HG03457 (cell line): ENCODE results near the gene TFEB.
"Not testable (repeated sequence)": the region's sequence is repeated elsewhere in the genome, so short reads cannot be mapped to it uniquely, and the experiment has no call there.

Experiments
- ATAC-seq: cut with Tn5 transposase; IDR thresholded peaks from one replicate; pipeline ENCODE4 v1.9.1; 2021; ENCODE audit warnings: moderate number of reproducible peaks; ENCODE audit not compliant: unreplicated experiment

The TFEB gene

GRCh38 chr6:41766043-41766664 is 30.7 kb upstream of the TFEB start:
- ATAC-seq = not testable (repeated sequence)

DNA sequence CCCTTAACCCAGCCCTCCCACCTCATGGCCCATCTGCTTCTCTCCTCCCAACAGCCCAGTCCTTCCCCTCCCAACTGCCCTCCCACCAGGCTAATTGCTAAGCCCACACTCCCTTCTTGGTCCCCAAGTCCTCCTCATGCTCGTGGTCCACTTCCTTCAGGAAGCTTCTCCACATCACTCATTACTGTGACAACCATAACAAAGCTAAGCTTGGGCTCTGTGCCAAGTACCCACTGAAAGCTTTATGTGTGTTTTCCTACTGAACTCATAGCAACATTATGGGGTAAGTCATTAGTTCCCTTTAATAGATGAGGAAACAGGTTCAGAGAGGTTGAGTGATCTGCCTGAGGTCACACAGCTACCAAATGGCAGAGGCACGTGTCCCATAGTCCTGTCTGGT is 28.1 kb upstream of the TFEB start:
- no peak for ATAC-seq

DNA sequence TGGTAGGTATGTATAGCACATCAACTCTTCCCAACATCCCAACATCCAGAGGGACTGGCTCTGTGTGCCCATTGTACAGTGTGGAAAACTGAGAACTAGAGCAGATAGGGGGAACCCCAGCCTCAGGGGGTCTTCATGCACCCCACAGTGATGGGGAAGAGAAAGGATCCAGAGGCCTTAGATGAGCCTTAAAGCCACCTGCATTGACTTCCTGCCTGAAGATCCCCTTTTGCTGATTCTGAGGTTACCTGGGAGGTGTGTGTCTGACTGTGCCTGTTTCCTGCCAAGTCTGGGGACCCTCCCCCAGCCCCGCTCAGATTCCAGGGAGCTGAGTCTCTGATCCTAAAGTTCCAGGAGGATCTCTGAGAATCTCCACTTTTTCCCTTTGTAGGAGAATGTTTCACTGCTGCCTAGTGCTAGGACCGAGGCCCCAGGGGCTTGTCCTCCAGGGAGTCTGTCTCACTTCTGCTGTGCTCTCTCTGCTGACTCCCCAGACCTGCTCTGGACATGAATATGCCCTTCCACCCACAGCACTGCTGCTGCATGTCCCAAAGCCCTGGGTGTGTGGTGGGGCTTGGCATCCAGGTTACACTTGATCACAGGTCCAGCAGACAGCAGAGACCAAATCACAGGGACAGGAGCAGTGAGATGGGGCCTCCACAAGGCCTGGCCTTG is 24.6 kb upstream of the TFEB start:
- no peak for ATAC-seq

DNA sequence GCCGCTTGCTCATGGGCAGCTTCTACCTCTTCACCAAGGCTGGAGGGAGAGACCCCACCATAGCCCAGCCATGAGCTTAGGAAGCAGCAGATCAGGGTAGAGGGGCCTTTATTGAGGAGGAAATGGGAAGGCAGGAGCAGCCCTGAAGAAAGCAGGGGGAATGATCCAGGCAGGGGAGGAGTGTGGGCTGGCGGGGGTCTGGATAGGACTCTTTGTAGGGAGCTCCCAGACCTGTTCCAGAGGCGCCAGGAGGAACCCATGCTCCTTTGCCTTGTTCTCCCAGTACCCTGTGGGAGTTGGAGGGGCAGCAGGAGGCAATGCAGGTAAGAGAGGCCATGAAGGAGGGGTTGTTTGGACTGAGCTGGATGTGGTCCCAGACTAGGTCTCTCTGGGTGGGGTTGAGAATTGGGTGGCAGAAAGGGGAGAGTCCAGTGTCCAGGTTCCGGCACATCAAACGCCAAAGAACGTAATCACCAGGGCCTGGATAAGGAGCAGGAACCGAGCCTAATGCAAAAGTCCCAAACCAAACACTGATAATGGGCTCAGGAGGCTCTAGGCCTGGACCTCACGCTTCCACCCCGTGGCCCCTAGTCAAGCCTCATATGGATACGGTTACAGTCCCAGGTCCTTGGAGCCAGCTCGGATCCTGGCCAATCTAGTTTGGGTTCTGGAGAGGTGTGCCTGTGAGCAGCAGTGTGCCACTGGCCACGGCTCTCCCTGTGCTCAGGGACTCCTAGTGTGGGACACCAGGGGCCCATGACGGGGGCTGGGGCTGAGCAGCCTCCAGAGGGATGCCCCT is 23.9 kb upstream of the TFEB start:
- no peak for ATAC-seq

DNA sequence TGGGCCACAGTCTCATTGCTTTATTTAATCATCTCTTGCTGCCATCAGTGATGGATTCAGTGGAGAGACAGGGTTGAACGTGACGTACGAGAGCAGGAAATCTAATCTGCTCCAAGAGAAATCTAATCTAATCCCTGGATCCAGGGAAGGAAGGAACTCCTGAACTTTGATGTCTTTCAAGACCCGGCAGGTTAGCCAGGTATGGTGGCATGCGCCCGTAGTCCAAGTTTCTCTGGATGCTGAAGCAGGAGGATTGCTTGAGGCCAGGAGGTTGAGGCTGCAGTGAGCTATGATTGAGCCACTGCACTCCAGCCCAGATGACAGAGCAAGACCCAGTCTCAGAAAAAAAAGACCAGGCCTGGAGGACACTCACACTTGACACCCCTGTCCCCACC is 23.2 kb upstream of the TFEB start:
- no peak for ATAC-seq

GRCh38 chr6:41757931-41758640 is 22.7 kb upstream of the TFEB start:
- no peak for ATAC-seq

- ATAC-seq = no peak
These were observed 21.9 kb upstream of the TFEB start for GRCh38 chr6:41757271-41757670.

DNA sequence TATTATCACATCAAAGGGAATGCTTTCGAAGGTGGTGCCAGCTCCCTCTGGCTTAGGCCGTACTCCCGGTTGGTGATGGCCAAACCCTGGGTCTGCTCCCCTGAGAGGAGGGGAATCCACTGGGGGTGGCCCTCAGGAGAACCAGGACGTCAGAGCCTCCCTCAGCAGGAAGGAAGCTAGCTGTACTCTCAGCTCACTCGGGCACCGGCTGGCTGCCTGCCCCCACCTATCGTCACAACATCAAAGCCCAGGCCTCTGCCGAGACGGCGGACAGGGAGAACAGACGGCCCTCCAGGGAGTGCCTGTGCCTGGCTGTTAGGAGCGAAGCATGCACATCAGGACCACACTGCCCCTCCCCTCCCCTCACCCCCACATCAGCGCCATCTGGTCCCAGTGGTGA is 20.9 kb upstream of the TFEB start:
- ATAC-seq = no peak

DNA sequence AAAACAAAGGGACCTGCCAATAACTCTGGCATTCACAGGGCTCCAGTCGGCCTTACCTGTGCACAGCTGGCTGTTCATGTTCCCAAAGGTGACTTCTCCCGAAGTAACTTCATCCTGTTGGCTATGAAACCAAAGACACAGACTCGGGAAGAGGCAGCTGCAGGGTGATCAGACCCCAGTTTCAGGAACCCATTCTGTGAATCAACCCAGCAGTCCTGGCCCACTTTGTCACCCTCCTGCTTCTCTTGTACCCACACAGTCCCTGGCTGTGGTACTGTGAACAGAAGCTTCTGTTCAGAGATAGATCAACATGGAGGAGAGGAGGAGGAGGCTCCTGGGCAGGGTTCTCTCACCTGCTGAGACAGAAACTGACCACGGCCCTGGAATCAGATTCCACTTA is 20.5 kb upstream of the TFEB start:
- no peak for ATAC-seq

- no peak for ATAC-seq
These were observed 15.0 kb upstream of the TFEB start for GRCh38 chr6:41750374-41750773.

- ATAC-seq = no peak
These were observed 13.1 kb upstream of the TFEB start for GRCh38 chr6:41748542-41748941.

DNA sequence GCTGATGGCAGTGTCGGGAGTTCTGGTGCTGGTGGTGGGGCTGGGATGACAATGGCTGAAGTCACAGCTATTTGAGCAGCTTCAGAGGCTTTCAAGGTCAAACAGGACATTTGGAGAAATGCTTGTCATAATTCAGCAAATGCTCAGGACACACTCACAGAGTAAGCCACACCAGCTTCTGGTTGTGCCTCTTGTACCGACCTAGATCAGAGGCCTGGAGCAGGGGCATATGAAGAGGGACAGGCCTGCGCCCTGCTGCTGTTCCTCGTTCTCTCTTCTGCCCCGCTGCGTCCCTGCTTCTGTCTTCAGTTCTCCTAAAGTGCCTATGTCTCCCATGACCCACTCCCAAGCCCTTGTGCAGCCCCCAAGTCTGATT is 12.7 kb upstream of the TFEB start:
- no peak for ATAC-seq

DNA sequence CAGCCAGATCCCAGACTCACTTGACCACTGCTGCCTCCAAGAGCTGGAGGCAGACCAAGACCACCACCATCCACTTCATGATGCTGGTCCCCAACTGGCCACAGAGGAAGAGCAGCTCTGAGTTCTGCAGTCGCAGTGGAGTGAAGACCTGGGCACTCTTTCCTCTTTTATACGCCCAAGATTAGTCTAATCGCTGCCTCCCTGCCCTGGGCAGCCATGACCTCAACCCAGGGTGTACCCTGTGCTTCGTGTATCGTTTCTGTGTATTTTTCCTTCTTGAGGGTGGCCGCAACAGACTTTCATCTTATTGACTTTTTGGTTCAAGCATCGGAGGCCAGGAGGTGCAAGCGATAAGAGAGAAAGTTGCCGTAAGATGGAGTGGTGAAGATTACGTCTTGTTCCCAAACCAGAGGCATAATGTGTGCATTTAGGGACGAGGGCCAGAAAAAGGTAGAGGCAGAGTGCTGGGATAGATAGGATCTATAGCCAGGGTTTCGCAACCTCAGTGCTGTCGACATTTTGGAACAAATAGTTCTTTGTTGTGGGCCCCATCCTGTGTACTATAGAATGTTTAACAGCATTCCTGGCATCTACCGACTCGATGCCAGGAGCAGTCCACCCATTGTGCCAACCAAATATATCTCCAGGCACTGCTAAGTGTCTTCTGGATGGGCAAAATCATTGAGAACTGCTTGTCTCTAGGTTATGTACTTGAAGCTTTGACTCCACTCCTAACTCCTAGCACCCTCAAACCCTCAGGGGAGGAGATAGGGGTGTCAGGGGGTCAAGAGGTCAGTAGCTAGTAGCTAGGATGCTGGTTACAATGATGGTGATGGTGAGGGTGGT is 12.1 kb upstream of the TFEB start, which contains the start of gene PGC:
PGC (minus strand) TSS at position 142 of the 846 bp plus-strand sequence; CDS start at position 79, 63 bp downstream.
- ATAC-seq = no peak

DNA sequence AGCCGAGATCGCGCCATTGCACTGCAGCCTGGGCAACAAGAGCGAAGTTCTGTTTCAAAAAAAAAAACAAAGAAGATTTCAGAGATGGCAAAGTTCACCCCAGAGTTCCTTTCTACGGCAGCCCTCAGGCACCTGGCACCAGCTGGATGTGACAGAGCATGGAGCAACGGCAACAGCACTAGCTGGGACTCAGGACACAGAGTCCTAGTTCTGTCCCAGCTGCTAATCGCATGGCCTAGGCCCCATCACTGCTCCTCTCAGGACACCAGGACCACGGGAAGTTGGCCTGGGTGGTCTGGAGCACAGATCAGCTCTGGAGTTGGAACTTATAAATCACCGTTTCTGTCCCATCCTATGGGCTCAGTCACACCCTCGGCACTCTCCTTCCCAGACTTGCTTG is 10.7 kb upstream of the TFEB start:
- no peak for ATAC-seq

DNA sequence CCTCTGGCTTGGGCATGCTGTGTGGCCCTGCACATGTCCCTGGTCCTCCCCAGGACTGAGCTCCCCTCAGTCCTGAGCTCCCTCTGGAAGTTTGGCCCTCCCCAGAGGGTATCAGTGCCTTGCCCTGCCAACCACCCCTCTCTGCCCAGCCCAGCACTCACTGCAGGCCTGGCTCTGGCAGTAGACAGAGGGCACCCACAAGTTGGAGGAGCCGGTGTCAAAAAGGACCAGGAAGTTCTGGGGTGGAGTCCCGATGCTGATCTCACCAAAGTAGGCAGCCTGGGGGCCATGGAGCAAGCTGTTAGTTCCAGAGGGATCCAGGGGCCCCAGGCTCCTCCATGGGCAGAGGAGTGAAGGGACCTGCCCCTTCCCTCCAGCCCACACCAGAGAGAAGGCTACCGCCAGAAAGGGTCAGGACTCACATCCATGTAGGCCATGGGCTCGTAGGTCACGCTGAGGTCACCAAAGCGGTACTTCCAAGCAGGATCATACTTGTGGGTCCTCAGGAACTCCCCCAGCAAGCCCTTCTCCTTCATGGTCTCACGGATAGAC is 8.9 kb upstream of the TFEB start:
- ATAC-seq = no peak

DNA sequence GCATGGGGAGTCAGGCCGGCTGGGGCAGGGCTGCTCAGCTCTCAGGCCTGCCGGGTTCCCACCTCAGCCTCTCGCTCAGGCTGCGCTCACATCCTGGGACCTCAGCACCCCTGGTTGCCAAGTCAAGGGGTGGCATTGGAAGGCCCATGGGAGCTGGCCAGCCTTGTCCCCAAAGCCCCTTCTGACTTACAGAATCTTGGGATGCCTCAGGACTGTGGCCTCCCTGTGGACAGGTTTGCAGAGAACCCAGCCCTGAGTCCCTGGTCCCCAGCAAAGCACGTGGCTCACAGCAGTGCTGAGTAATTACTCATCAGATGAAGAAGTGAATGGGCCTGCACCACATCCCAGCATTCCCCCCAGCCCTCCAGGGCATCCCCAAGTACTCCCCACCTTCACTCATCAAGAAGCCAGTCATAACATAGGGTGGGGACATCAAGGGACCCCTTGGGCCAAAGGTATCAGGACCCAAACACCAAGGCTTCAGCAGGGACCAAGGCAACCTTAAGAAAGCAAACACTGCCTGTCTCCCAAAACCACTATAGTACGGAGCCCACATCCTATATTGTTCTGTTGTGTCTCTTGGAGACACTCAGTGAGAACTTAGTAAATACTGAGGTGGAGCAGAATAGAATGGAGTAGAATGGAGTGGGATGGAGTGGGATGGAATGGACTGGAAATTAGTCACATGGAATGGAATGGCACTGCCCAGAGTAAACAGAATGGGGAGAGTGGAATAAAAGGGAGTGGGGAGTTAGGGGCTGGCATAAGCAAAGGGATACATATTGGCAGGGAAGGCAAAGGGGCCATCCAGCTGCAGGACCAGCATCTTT is 8.2 kb upstream of the TFEB start:
- ATAC-seq = no peak

DNA sequence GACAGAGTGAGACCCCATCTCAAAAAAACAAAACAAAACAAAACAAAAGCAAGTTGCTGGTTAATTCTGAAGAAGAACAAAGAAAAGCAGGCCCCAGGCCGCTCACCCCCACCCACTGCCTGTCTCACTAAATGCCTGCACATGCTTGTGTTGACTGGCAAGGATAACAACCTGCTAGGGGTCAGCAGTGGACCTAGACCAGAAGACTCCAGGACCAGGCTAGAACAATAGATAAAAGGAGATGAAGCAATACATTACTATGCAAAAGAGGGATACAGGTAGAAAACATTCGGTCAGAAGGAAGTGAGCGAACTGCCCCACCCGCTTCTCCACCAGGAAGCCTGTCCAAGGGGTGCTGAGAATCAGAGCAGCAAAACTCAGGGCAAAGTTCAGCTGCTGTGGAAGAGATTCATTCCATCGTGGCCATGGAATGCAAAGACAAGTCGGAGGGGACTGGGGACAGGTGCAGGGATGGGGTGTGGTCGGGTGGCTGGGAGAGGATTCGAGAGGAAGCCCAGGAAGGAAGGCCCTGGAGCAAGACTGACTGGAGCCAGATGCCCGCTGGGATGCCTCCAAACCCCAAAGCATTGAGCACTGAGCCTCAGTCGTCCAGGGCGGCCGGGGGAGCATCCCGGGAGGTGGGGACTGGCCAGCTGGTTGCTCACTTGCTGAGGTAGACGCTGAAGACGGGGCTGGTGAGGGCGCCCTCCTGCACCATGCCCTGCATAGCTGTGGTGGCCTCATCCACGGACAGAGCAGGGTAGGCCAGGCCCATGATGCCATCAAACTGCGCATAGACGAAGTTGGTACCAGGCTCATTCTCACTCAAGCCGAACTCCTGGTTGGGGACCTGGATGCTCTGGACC is 6.5 kb upstream of the TFEB start:
- no peak for ATAC-seq

- ATAC-seq = no peak
These were observed 5.2 kb upstream of the TFEB start for GRCh38 chr6:41740366-41741162.
